ENCODE data around the gene TBPL1.
A peak's percentile ranks its signal among the peaks of the same experiment; 100 is the strongest.

TBPL1 gene

GRCh38 chr6:134029495-134030455, 76.8 kb downstream of the TBPL1 start:
- no peak for DNase-seq
- H3K4me1 Mint-ChIP-seq = peaks cover 6% of the 10 kb centered on the region
- H3K9me3 Mint-ChIP-seq = no peaks in the 10 kb centered on the region
- H3K4me3 Mint-ChIP-seq = no peak overlapping the region
- no peaks in the 10 kb centered on the region for H3K27me3 Mint-ChIP-seq
- H3K27ac Mint-ChIP-seq = no peak overlapping the region
- ATAC-seq = no peak

GRCh38 chr6:134031696-134032255, 78.8 kb downstream of the TBPL1 start:
- Mint-ChIP-seq H3K4me3 (no peak overlapping the region), H3K27ac (no peak overlapping the region), H3K4me1 (peaks cover 11% of the 10 kb centered on the region), H3K27me3 (no peaks in the 10 kb centered on the region), H3K9me3 (no peaks in the 10 kb centered on the region)
- ATAC-seq (no peak), DNase-seq (no peak)

GRCh38 chr6:134034478-134034877, 81.5 kb downstream of the TBPL1 start:
- Mint-ChIP-seq H3K27ac (no peak overlapping the region), H3K4me1 (peaks cover 11% of the 10 kb centered on the region), H3K9me3 (no peaks in the 10 kb centered on the region), H3K27me3 (no peaks in the 10 kb centered on the region), H3K4me3 (no peak overlapping the region)
- ATAC-seq (no peak), DNase-seq (no peak)

- ATAC-seq (no peak), DNase-seq (no peak)
- H3K27me3 Mint-ChIP-seq = no peaks in the 10 kb centered on the region
- peak overlapping the region in 1 of 2 donors; percentile 17 for H3K27ac Mint-ChIP-seq
- peaks cover 11% of the 10 kb centered on the region for H3K4me1 Mint-ChIP-seq
- H3K9me3 Mint-ChIP-seq = no peaks in the 10 kb centered on the region
- no peak overlapping the region for H3K4me3 Mint-ChIP-seq
These were observed 82.2 kb downstream of the TBPL1 start for GRCh38 chr6:134034961-134035822.

- DNase-seq = no peak
- Mint-ChIP-seq H3K4me3 (no peak overlapping the region), H3K27me3 (peaks cover under 1% of the 10 kb centered on the region), H3K27ac (no peak overlapping the region), H3K9me3 (no peaks in the 10 kb centered on the region), H3K4me1 (peaks cover 11% of the 10 kb centered on the region)
- ATAC-seq = peak; percentile 64
These were observed 82.8 kb downstream of the TBPL1 start for GRCh38 chr6:134035823-134036296.

- no peaks in the 10 kb centered on the region for H3K9me3 Mint-ChIP-seq
- no peak overlapping the region for H3K4me3 Mint-ChIP-seq
- H3K4me1 Mint-ChIP-seq = peaks cover 11% of the 10 kb centered on the region
- no peak for ATAC-seq
- H3K27ac Mint-ChIP-seq = no peak overlapping the region
- no peak for DNase-seq
- peaks cover 16% of the 10 kb centered on the region for H3K27me3 Mint-ChIP-seq
These were observed 86.1 kb downstream of the TBPL1 start for GRCh38 chr6:134039116-134039515.

Data from stimulated activated naive CD8-positive, alpha-beta T cell treated with anti-CD3 and anti-CD28 coated beads, Interleukin-15, amount 100 ng/mL, for 72 hours (primary cell).